Hepatocyte (in vitro differentiated cells): Measurements from ENCODE around the gene VWCE. TPM values are rescaled to one million over a fixed set of nuclear protein-coding genes. Genes with fewer than 3 reads are reported as not detected.

Experiments
- DNase-seq: peaks from one replicate; pipeline ENCODE4 v3.0.0-alpha.2; 2016; ENCODE audit warnings: low spot score
- H2AFZ ChIP-seq: fragments of 200-600 bp; sonication (generic); 2 replicates; pipeline ENCODE4 v1.6.0; 2016; ENCODE audit warnings: antibody characterized with exemption, mild to moderate bottlenecking
- H3K27ac ChIP-seq: fragments of 200-600 bp; sonication (generic); 2 replicates; pipeline ENCODE4 v1.5.1; 2016; ENCODE audit warnings: mild to moderate bottlenecking
- H3K27me3 ChIP-seq: fragments of 200-600 bp; sonication (generic); 2 replicates; pipeline ENCODE4 v1.6.1; 2016
- H3K36me3 ChIP-seq: fragments of 200-600 bp; sonication (generic); replicated peaks from 2 replicates; pipeline ENCODE4 v1.5.1; 2016; ENCODE audit warnings: low read depth; ENCODE audit not compliant: insufficient read depth
- H3K4me1 ChIP-seq: fragments of 200-600 bp; sonication (generic); 2 replicates; pipeline ENCODE4 v1.5.1; 2016; ENCODE audit warnings: mild to moderate bottlenecking, moderate library complexity; ENCODE audit not compliant: insufficient read depth
- H3K4me2 ChIP-seq: fragments of 200-600 bp; sonication (generic); 2 replicates; pipeline ENCODE4 v1.6.0; 2016
- H3K4me3 ChIP-seq: fragments of 200-600 bp; sonication (generic); 2 replicates; pipeline ENCODE4 v1.5.1; 2016; ENCODE audit warnings: mild to moderate bottlenecking
- H3K79me2 ChIP-seq: fragments of 200-600 bp; sonication (generic); 2 replicates; pipeline ENCODE4 v1.6.0; 2017; ENCODE audit warnings: mild to moderate bottlenecking
- H3K9me2 ChIP-seq: fragments of 200-600 bp; sonication (generic); replicated peaks from 2 replicates; pipeline ENCODE4 v1.6.0; 2017; ENCODE audit warnings: mild to moderate bottlenecking; ENCODE audit not compliant: insufficient read depth
- H3K9me3 ChIP-seq: fragments of 200-600 bp; sonication (generic); 2 replicates; pipeline ENCODE4 v1.5.1; 2016; ENCODE audit warnings: low read depth, mild to moderate bottlenecking
- H4K20me1 ChIP-seq: fragments of 200-600 bp; sonication (generic); 2 replicates; pipeline ENCODE4 v1.6.0; 2016; ENCODE audit warnings: mild to moderate bottlenecking; ENCODE audit not compliant: insufficient read depth, poor library complexity, severe bottlenecking
- CTCF ChIP-seq: fragments of 200-600 bp; sonication (generic); IDR thresholded peaks from 2 replicates; pipeline ENCODE4 v1.5.1; 2016; ENCODE audit warnings: antibody characterized with exemption, mild to moderate bottlenecking; ENCODE audit not compliant: poor library complexity
- EZH2 ChIP-seq: fragments of 200-600 bp; sonication (generic); IDR thresholded peaks from 2 replicates; pipeline ENCODE4 v1.6.1; 2016; ENCODE audit warnings: antibody characterized with exemption, mild to moderate bottlenecking, borderline replicate concordance
- EZH2phosphoT487 ChIP-seq: fragments of 200-600 bp; sonication (generic); IDR thresholded peaks from one replicate; pipeline ENCODE4 v1.6.1; 2018; ENCODE audit warnings: antibody characterized with exemption, mild to moderate bottlenecking, low read depth, moderate library complexity; ENCODE audit not compliant: unreplicated experiment, severe bottlenecking
- WGBS: methylation state at CpG from one replicate; pipeline ENCODE4 v1.1.6; 2016; ENCODE audit warnings: low lambda C conversion rate; ENCODE audit errors: missing lambda C conversion rate; 5-methylcytosine and 5-hydroxymethylcytosine counted together
- polyA plus RNA-seq: library from polyadenylated mRNA; unstranded; fragments of >200 nt; fragmentation: Nextera tagmentation; extraction: Ambion mirVana; gene quantifications from 2 replicates; pipeline ENCODE4 v1.2.1, GENCODE V29; 2016
- total RNA-seq: library from RNA; depleted of rRNA; stranded (reverse); fragments of >200 nt; gene quantifications from 2 replicates; pipeline ENCODE4 v1.2.3, GENCODE V29; 2014

VWCE gene
- total and polyA plus RNA-seq, 2 experiments from 2014 or later, result 6.7 to 13.4 TPM

- no peaks in the 10 kb centered on the region for H3K36me3 ChIP-seq
- H2AFZ ChIP-seq, result no peak overlapping the region
- DNase-seq, result no peak
- no peaks in the 10 kb centered on the region for H3K9me3 ChIP-seq
- no peak overlapping the region for H3K4me2 ChIP-seq
- H3K27me3 ChIP-seq, result no peaks in the 10 kb centered on the region
- WGBS, result 94% methylated on average over 4 of the region's 4 CpGs
- no peaks in the 10 kb centered on the region for H3K9me2 ChIP-seq
- H4K20me1 ChIP-seq, result no peaks in the 10 kb centered on the region
- no peak overlapping the region for H3K4me3 ChIP-seq
- no peaks in the 10 kb centered on the region for H3K79me2 ChIP-seq
- TF ChIP-seq CTCF, result no peak
- TF ChIP-seq EZH2, result no peak
- TF ChIP-seq EZH2phosphoT487, result no peak
- H3K4me1 ChIP-seq, result peaks cover 3% of the 10 kb centered on the region
- no peak overlapping the region for H3K27ac ChIP-seq
These were observed 46.6 kb upstream of the VWCE start for GRCh38 chr11:61341706-61342105.

GRCh38 chr11:61340979-61341378 lies 45.9 kb upstream of the VWCE start:
- no peaks in the 10 kb centered on the region for H3K9me3 ChIP-seq
- H3K27me3 ChIP-seq, result no peaks in the 10 kb centered on the region
- no peak for TF ChIP-seq EZH2
- TF ChIP-seq CTCF, result no peak
- no peak for TF ChIP-seq EZH2phosphoT487
- no peaks in the 10 kb centered on the region for H3K9me2 ChIP-seq
- no peak overlapping the region for H2AFZ ChIP-seq
- DNase-seq, result no peak
- H3K36me3 ChIP-seq, result no peaks in the 10 kb centered on the region
- no peaks in the 10 kb centered on the region for H4K20me1 ChIP-seq
- no peak overlapping the region for H3K4me3 ChIP-seq
- H3K4me1 ChIP-seq, result no peaks in the 10 kb centered on the region
- H3K79me2 ChIP-seq, result no peaks in the 10 kb centered on the region
- no peak overlapping the region for H3K4me2 ChIP-seq
- WGBS, result 97% methylated on average over 2 of the region's 2 CpGs
- no peak overlapping the region for H3K27ac ChIP-seq

- 89% methylated on average over 4 of the region's 4 CpGs for WGBS
- Histone ChIP-seq H3K36me3 (no peaks in the 10 kb centered on the region), H3K27me3 (no peaks in the 10 kb centered on the region), H3K27ac (no peak overlapping the region), H4K20me1 (no peaks in the 10 kb centered on the region), H3K4me2 (no peak overlapping the region), H3K79me2 (no peaks in the 10 kb centered on the region), H3K4me1 (peaks cover 5% of the 10 kb centered on the region), H3K9me3 (no peaks in the 10 kb centered on the region), H3K9me2 (no peaks in the 10 kb centered on the region), H3K4me3 (no peak overlapping the region), H2AFZ (no peak overlapping the region)
- no peak for DNase-seq
- TF ChIP-seq CTCF, result no peak
- TF ChIP-seq EZH2, result no peak
- no peak for TF ChIP-seq EZH2phosphoT487
These were observed 44.4 kb upstream of the VWCE start for GRCh38 chr11:61339490-61339878.
